Testis (tissue), 2 donors: ENCODE data around the gene DISC1.

Source experiments
- CTCF ChIP-seq, 3 experiments: fragments of 450-650 bp in 2 of 3; fragments of 200-600 bp in 1 of 3; sonication (generic) in 1 of 3; IDR thresholded peaks; one replicate each; pipeline ENCODE4 v1.5.1; 2016 to 2019; ENCODE audit warnings: antibody characterized with exemption in 3 of 3, mild to moderate bottlenecking in 2 of 3, moderate library complexity in 1 of 3
- POLR2A ChIP-seq: fragments of 450-650 bp; IDR thresholded peaks from one replicate; pipeline ENCODE4 v1.6.1; 2017; ENCODE audit warnings: antibody characterized with exemption, mild to moderate bottlenecking, moderate library complexity

GRCh38 chr1:231600458-231600976, 26.1 kb upstream of the DISC1 start:
- TF ChIP-seq CTCF (IDR thresholded peaks at IDR 0.05) = no peak
- no peak for TF ChIP-seq POLR2A
